ENCODE measurements around the gene DLG5. TPM values are rescaled to one million over a fixed set of nuclear protein-coding genes. Genes with fewer than 3 reads are reported as not detected.

The DLG5 gene
- total RNA-seq, 1 donor from 2014 or later, result 60.5 TPM

GRCh38 chr10:77879065-77879464 is 47.5 kb downstream of the DLG5 start:
- H3K27ac Mint-ChIP-seq (ENCODE audit: unreplicated experiment), result no peak overlapping the region
- TF ChIP-seq CTCF (IDR thresholded peaks at IDR 0.05), result no peak
- no peak for DNase-seq (ENCODE audit: low spot score)
- H3K4me3 Mint-ChIP-seq (ENCODE audit: unreplicated experiment), result no peak overlapping the region
- H3K36me3 Mint-ChIP-seq (ENCODE audit: low read depth), result peaks cover 2% of the 10 kb centered on the region
- H3K4me1 Mint-ChIP-seq (ENCODE audit: low read depth), result peaks cover 24% of the 10 kb centered on the region
- H3K9me3 Mint-ChIP-seq (ENCODE audit: low read depth), result no peaks in the 10 kb centered on the region
- no peaks in the 10 kb centered on the region for H3K27me3 Mint-ChIP-seq (ENCODE audit: low read depth)

- H3K9me3 Mint-ChIP-seq (ENCODE audit: low read depth), result no peaks in the 10 kb centered on the region
- peaks cover 38% of the 10 kb centered on the region for H3K4me1 Mint-ChIP-seq (ENCODE audit: low read depth)
- H3K27ac Mint-ChIP-seq (ENCODE audit: unreplicated experiment), result peak overlapping the region; percentile 83
- no peaks in the 10 kb centered on the region for H3K27me3 Mint-ChIP-seq (ENCODE audit: low read depth)
- H3K36me3 Mint-ChIP-seq (ENCODE audit: low read depth), result peaks cover 2% of the 10 kb centered on the region
- DNase-seq (ENCODE audit: low spot score), result no peak
- peak; percentile 22 for TF ChIP-seq CTCF (IDR thresholded peaks at IDR 0.05)
- H3K4me3 Mint-ChIP-seq (ENCODE audit: unreplicated experiment), result no peak overlapping the region
These were observed 48.9 kb downstream of the DLG5 start for GRCh38 chr10:77877441-77878344.

- no peak for TF ChIP-seq CTCF (IDR thresholded peaks at IDR 0.05)
- no peak for DNase-seq (ENCODE audit: low spot score)
- H3K9me3 Mint-ChIP-seq (ENCODE audit: low read depth), result no peaks in the 10 kb centered on the region
- H3K4me1 Mint-ChIP-seq (ENCODE audit: low read depth), result peaks cover 48% of the 10 kb centered on the region
- no peak overlapping the region for H3K27ac Mint-ChIP-seq (ENCODE audit: unreplicated experiment)
- H3K36me3 Mint-ChIP-seq (ENCODE audit: low read depth), result peaks cover 2% of the 10 kb centered on the region
- H3K27me3 Mint-ChIP-seq (ENCODE audit: low read depth), result no peaks in the 10 kb centered on the region
- H3K4me3 Mint-ChIP-seq (ENCODE audit: unreplicated experiment), result no peak overlapping the region
These were observed 50.8 kb downstream of the DLG5 start for GRCh38 chr10:77875730-77876129.

- Mint-ChIP-seq H3K36me3 (ENCODE audit: low read depth) (peaks cover 2% of the 10 kb centered on the region), H3K9me3 (ENCODE audit: low read depth) (no peaks in the 10 kb centered on the region), H3K4me1 (ENCODE audit: low read depth) (peaks cover 51% of the 10 kb centered on the region), H3K27ac (ENCODE audit: unreplicated experiment) (no peak overlapping the region), H3K27me3 (ENCODE audit: low read depth) (no peaks in the 10 kb centered on the region), H3K4me3 (ENCODE audit: unreplicated experiment) (no peak overlapping the region)
- no peak for TF ChIP-seq CTCF (IDR thresholded peaks at IDR 0.05)
- DNase-seq (ENCODE audit: low spot score), result no peak
These were observed 51.7 kb downstream of the DLG5 start for GRCh38 chr10:77874872-77875271.

GRCh38 chr10:77873536-77874380 is 52.8 kb downstream of the DLG5 start:
- Mint-ChIP-seq H3K36me3 (ENCODE audit: low read depth) (peaks cover 2% of the 10 kb centered on the region), H3K27me3 (ENCODE audit: low read depth) (no peaks in the 10 kb centered on the region), H3K4me1 (ENCODE audit: low read depth) (peaks cover 47% of the 10 kb centered on the region), H3K4me3 (ENCODE audit: unreplicated experiment) (no peak overlapping the region), H3K27ac (ENCODE audit: unreplicated experiment) (no peak overlapping the region), H3K9me3 (ENCODE audit: low read depth) (no peaks in the 10 kb centered on the region)
- TF ChIP-seq CTCF (IDR thresholded peaks at IDR 0.05), result no peak
- DNase-seq (ENCODE audit: low spot score), result no peak
